NT2/D1 (cell line): ENCODE results near the gene MED12L.
A peak's percentile ranks its signal among the peaks of the same experiment; 100 is the strongest.

Experiments used
- DNase-seq: peaks from one replicate; pipeline ENCODE4 v3.0.0-alpha.2; 2011; ENCODE audit warnings: low read depth, low spot score
- H3K27me3 ChIP-seq: 2 replicates; pipeline ENCODE4 v1.6.0; 2011; ENCODE audit warnings: mild to moderate bottlenecking; ENCODE audit not compliant: insufficient read length, insufficient read depth
- H3K36me3 ChIP-seq: 2 replicates; pipeline ENCODE4 v1.6.1; 2011; ENCODE audit warnings: mild to moderate bottlenecking, low read length, mixed read lengths; ENCODE audit not compliant: insufficient read depth, insufficient read length
- H3K4me1 ChIP-seq: 2 replicates; pipeline ENCODE4 v1.5.1; 2011; ENCODE audit not compliant: insufficient read depth, insufficient read length
- H3K4me3 ChIP-seq: 2 replicates; pipeline ENCODE4 v1.5.1; 2011; ENCODE audit warnings: low read depth; ENCODE audit not compliant: insufficient read length
- H3K9ac ChIP-seq: 2 replicates; pipeline ENCODE4 v1.6.0; 2011; ENCODE audit warnings: low read depth; ENCODE audit not compliant: insufficient read length
- H3K9me3 ChIP-seq: 2 replicates; pipeline ENCODE4 v1.5.1; 2011; ENCODE audit warnings: mild to moderate bottlenecking, low read length; ENCODE audit not compliant: insufficient read depth
- SUZ12 ChIP-seq: IDR thresholded peaks from 2 replicates; pipeline ENCODE4 v1.6.1; 2011; ENCODE audit not compliant: insufficient read length, insufficient read depth; ENCODE audit errors: extremely low read depth
- YY1 ChIP-seq: IDR thresholded peaks from 2 replicates; pipeline ENCODE4 v1.6.1; 2011; ENCODE audit not compliant: insufficient read length, insufficient read depth
- ZNF274 ChIP-seq: IDR thresholded peaks from 2 replicates; pipeline ENCODE4 v1.6.1; 2011; ENCODE audit warnings: mild to moderate bottlenecking, low read depth, low read length

The MED12L gene

DNA sequence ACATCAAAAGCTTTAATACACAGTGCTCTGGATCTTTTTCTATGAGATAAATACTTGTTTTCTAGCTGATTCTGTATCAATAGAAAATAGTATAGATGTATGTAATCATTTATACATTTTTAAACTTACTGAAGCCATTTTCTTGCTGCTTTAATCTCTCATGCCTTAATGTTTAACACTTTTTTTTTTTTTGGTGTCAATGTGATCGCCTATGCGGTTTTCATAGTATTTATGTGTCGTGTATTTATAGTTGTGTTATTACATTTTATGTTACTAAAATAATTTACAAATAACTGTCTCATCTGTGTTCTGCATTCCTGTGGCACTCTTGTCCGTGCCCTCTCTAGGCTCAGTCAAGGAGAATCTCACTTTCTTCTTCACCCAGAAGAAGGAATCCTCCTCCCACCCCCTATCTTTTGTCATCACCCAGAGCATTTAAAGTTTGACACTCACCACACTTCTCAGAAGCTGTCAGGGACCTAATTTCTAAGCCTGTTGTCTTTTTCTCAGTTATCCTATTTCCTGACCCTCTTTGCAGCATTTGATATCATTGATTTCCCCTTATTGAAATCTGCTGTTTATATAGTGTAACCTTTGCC lies 138.9 kb downstream of the MED12L start:
- TF ChIP-seq SUZ12 (no peak), YY1 (no peak), ZNF274 (no peak)
- no peak overlapping the region for H3K4me3 ChIP-seq

DNA sequence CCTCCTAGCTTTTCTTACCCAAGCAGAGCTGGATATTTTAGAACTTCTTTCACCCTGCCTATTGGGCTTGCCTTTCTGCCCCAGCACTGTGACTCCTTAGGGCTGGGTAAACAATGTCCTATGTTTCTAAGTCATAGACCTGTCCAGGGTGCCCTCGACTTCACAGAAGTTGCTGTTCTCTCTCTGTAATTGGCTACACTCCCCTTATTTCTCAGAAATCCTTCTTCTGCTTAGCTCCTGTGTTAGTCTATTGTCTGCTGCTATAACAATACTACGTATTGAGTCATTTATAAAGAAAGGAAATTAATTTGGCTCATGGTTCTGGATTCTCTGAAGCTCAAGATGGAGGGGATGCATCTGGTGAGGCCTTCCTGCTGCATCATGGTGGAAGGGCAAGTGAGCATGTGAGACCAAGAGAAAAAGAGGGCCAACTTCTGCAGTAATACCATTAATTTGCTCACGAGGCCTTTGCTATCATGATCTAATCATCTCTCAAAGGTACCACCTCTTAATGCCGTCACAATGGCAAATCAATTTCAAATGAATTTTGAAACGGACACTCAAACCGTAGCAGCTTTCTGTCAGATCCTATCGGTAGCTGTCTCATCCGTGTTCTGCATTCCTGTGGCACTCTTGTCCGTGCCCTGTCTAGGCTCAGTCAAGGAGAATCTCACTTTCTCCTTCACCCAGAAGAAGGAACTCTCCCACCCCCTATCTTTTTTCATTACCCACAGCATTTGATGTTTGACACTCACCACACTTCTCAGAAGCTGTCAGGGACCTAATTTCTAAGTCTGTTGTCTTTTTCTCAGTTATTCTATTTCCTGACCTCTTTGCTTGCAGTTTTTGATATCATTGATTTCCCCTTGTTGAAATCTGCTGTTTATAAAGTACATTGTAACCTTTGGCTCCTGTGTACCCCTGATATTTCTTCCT lies 139.8 kb downstream of the MED12L start:
- Histone ChIP-seq H3K4me1 (no peaks in the 10 kb centered on the region), H3K27me3 (no peaks in the 10 kb centered on the region), H3K36me3 (peaks cover 2% of the 10 kb centered on the region), H3K9ac (no peak overlapping the region), H3K9me3 (peaks cover 24% of the 10 kb centered on the region; the same call in 1 of the 2 replicates), H3K4me3 (no peak overlapping the region)
- DNase-seq = no peak
- no peak for TF ChIP-seq YY1
- no peak for TF ChIP-seq ZNF274
- TF ChIP-seq SUZ12 = no peak

More for the DNA sequence above, 138.9 kb downstream of the MED12L start:
- Histone ChIP-seq H3K4me1 (no peaks in the 10 kb centered on the region), H3K36me3 (peaks cover 2% of the 10 kb centered on the region), H3K27me3 (no peaks in the 10 kb centered on the region), H3K9ac (no peak overlapping the region), H3K9me3 (peaks cover 24% of the 10 kb centered on the region; the same call in 1 of the 2 replicates)
- DNase-seq = no peak

DNA sequence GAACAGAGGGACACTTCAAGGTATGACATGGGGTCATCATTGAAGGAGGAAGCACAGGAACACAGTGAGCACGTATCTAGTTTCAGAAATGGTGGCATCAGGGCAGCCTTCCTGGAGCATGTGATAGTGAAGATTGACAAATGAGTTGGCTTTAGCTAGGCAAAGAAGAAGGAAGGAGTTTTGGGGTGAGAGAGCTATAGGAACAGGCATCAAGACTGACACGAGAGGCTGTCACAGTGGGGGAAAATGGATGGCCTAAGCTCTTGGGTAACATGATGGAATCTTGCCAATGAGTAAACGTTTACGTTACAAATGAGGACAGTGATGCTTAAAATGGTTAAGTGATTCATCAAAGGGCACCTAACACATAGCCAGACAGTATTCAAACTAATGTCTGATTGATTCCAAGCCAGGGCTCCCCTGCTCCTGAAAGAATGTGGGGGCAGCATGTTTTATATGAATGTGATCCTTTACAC lies 140.7 kb downstream of the MED12L start:
- no peak for DNase-seq

DNA sequence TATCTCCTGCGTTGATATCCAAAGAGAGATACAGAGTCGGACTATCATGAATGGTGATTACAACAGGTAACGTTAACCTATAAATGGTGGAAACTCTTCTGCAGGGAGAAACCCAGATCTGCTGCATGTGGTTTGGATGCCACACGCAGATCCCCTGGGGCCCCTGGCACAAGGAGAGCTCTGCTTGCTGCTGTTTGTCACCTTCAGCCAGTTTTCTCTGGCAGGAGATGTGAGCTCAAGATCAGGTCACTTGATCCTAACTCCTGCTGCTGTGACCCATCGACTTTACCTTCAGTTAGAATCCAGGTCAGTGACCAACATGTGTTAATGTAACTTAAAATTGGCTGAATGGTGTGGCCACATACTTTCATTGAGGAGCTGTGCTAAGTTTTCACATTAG lies 141.4 kb downstream of the MED12L start:
- Histone ChIP-seq H3K4me1 (no peaks in the 10 kb centered on the region), H3K9ac (no peak overlapping the region), H3K36me3 (no peaks in the 10 kb centered on the region), H3K9me3 (peaks cover 10% of the 10 kb centered on the region; the same call in 1 of the 2 replicates), H3K4me3 (no peak overlapping the region), H3K27me3 (no peaks in the 10 kb centered on the region)
- DNase-seq = no peak
- TF ChIP-seq SUZ12 (no peak), YY1 (no peak), ZNF274 (no peak)

More for the DNA sequence above, 140.7 kb downstream of the MED12L start:
- Histone ChIP-seq H3K27me3 (no peaks in the 10 kb centered on the region), H3K4me3 (no peak overlapping the region), H3K4me1 (no peaks in the 10 kb centered on the region), H3K9ac (no peak overlapping the region), H3K9me3 (peaks cover 17% of the 10 kb centered on the region; the same call in 1 of the 2 replicates), H3K36me3 (peaks cover 2% of the 10 kb centered on the region)
- TF ChIP-seq YY1 (no peak), SUZ12 (no peak), ZNF274 (no peak)

DNA sequence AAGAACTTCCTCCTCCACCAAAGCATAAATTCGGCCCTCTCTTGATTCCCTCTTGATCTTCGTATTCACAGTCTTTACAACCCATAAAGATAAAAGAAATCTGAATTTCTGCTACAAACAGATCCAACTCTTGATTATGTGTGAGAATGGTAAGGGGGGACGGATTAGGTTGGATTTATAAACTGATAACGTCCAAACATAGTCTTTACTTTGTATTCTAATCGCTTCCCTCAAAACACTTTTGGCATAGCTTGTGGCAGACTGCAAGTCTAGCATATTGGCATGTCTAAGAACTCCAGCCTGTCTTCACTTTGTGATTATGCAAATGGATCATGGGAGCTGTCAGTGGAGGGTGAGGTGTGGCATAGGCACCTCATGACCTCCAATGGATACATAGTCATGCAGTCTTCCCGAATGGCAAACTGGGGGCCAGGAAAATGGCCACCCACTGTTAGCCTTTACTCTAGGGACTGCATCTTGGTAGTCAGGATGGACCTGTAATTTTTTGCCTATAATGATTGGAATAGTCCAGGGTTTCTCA lies 141.9 kb downstream of the MED12L start:
- H3K9me3 ChIP-seq = peaks cover 5% of the 10 kb centered on the region; the same call in 1 of the 2 replicates
- H3K4me3 ChIP-seq = no peak overlapping the region
- TF ChIP-seq SUZ12 (no peak), YY1 (no peak), ZNF274 (no peak)
- no peaks in the 10 kb centered on the region for H3K36me3 ChIP-seq
- no peak overlapping the region for H3K9ac ChIP-seq
- no peak for DNase-seq
- H3K27me3 ChIP-seq = no peaks in the 10 kb centered on the region
- H3K4me1 ChIP-seq = no peaks in the 10 kb centered on the region

DNA sequence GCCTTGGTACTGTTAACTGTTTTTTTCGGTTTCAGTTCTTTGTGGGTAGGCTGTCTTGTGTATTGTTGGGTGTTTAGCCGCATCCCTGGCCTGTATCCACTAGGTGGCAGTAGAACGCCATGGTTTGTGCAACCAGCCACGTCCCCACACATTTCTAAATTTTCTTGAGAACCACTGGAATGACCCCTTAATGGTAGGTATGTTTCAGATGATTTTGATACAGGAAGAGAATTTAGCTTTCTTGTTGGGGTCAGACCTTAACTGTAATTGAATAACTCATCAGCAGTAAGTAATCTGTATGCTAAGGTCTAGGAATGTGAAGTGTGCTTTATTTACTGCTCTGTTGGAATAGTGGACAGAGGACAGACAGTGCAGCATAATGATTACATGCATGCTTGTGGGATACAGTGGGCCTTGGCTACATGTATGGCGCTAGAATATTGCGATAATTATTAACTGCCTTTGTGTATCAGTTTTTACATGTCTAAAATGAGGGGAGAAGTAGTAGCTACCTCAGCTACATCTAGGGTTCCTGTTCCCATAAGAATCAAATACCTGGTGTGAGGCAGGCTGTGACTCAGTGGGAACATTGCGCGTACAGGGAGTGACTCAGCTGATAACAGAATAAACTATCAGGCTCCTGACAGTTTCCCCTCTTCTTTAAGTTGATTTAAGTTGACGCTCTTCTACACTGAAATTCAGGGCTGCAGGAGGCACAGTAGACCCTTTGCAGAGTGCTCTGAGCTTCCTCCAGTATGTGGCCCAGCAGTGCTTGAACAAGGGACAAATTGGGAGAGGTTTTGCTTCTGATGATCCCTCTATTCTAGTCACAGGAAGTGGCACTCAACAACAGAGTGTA lies 142.6 kb downstream of the MED12L start:
- H3K4me1 ChIP-seq = no peaks in the 10 kb centered on the region
- DNase-seq = peak; percentile 65
- no peak overlapping the region for H3K4me3 ChIP-seq
- no peak for TF ChIP-seq SUZ12
- TF ChIP-seq ZNF274 = no peak
- no peak for TF ChIP-seq YY1
- no peaks in the 10 kb centered on the region for H3K9me3 ChIP-seq
- no peak overlapping the region for H3K9ac ChIP-seq
- H3K27me3 ChIP-seq = no peaks in the 10 kb centered on the region
- no peaks in the 10 kb centered on the region for H3K36me3 ChIP-seq
